Ovary (tissue), 9 donors: Measurements from ENCODE around the gene ARL6IP4. TPM values are rescaled to one million over a fixed set of nuclear protein-coding genes. Genes with fewer than 3 reads are reported as not detected.

Experiments used
- DNase-seq, 5 donors: peaks; one replicate each; pipeline ENCODE4 v3.0.0-alpha.2; 2019 to 2020
- H3K27ac ChIP-seq, 2 donors: fragments of 200-600 bp; one replicate each; pipeline versions ENCODE4 v1.5.1 to v1.8.0; 2019 to 2022
- H3K27me3 ChIP-seq: fragments of 200-600 bp; one replicate; pipeline ENCODE4 v1.8.0; 2022
- H3K36me3 ChIP-seq: fragments of 200-600 bp; sonication (generic); one replicate; pipeline ENCODE4 v1.5.1; 2019
- H3K4me1 ChIP-seq: one replicate; pipeline ENCODE4 v1.8.1; 2013; ENCODE audit warnings: mild to moderate bottlenecking, moderate library complexity; ENCODE audit not compliant: insufficient read depth
- H3K4me3 ChIP-seq: fragments of 200-600 bp; sonication (generic); one replicate; pipeline ENCODE4 v1.5.1; 2017
- H3K9me3 ChIP-seq, 2 donors: fragments of 200-600 bp in 1 of 2; sonication (generic) in 1 of 2; one replicate each; pipeline versions ENCODE4 v1.5.1 to v1.8.1; 2013 to 2019; ENCODE audit warnings: mild to moderate bottlenecking in 1 of 2, moderate library complexity in 1 of 2
- EP300 ChIP-seq: sonication (generic); formaldehyde crosslinking; IDR thresholded peaks from one replicate; pipeline ENCODE4 v1.6.1; 2017; ENCODE audit warnings: antibody characterized with exemption
- POLR2A ChIP-seq: fragments of 450-650 bp; IDR thresholded peaks from one replicate; pipeline ENCODE4 v1.6.1; 2017; ENCODE audit warnings: antibody characterized with exemption, mild to moderate bottlenecking, moderate library complexity
- WGBS, 3 donors: extraction: QIAGEN DNeasy Blood & Tissue Kit in 1 of 3; methylation state at CpG; one replicate each; pipeline versions ENCODE4 v1.1.5 to v1.1.7; 2013 to 2017; 5-methylcytosine and 5-hydroxymethylcytosine counted together
- intact Hi-C, 4 donors: fragments of 100-400 bp; cut with DNase I; formaldehyde crosslinking; loops; one replicate each; pipeline versions ENCODE4 v1.11.0 to v1.15.1; 2022 to 2023
- polyA plus RNA-seq, 2 donors: library from polyadenylated mRNA; stranded (reverse); fragments of 200-250 nt in 1 of 2; fragments of 350-450 nt in 1 of 2; fragmentation: Illumina TruSeq in 1 of 2; extraction: RNeasy Lipid Tissue Mini Kit (QIAGEN cat#74804) in 1 of 2; gene quantifications; one replicate each; pipeline ENCODE4 v1.2.3, GENCODE V29; 2013 to 2014
- total RNA-seq, 7 donors: library from RNA; depleted of rRNA in 2 of 7; stranded (reverse); fragments of >200 nt in 2 of 7; fragmentation: NEBNext Ultra II Directional in 3 of 7; extraction: Animal tissue kit (Norgen Biotek cat#: 25700) in 3 of 7; gene quantifications; one replicate each; pipeline versions ENCODE4 v1.1.0 to v1.2.4, GENCODE V29; 2016 to 2023
- TF ChIP-seq, protein P1 (sequence below), 3 donors: fragments of 450-650 bp in 2 of 3; fragments of 200-600 bp in 1 of 3; IDR thresholded peaks; one replicate each; pipeline versions ENCODE4 v1.5.1 to v1.8.0; 2016 to 2022; ENCODE audit warnings: antibody characterized with exemption in 3 of 3, mild to moderate bottlenecking in 1 of 3
- donor health status: DM: no; HTN: no; CAD: no; lungs with moderate emphysema.
- donor health status: DM: no; HTN: no; CAD: no.
- donor health status: Bipolar disorder and iron deficiency.
- donor health status: DM: yes; HTN: yes; CAD: no.
- donor health status: DM: no; HTN: no; CAD: no.
- donor health status: DM: yes; HTN: yes; CAD: no.

Gene ARL6IP4
- total and polyA plus RNA-seq, 9 donors = 65.4 to 313 (median 192) TPM

- Histone ChIP-seq H3K36me3 (no peaks in the 10 kb centered on the region), H3K9me3 (no peaks in the 10 kb centered on the region), H3K27me3 (no peaks in the 10 kb centered on the region), H3K27ac (no peak overlapping the region), H3K4me3 (no peak overlapping the region), H3K4me1 (peaks cover 15% of the 10 kb centered on the region)
- intact Hi-C loops = no loop called here
- no peak for DNase-seq
- WGBS, 3 donors = 87 to 91% (median 90%) methylated on average over 21 of the region's 21 CpGs
- TF ChIP-seq EP300 = no peak
- TF ChIP-seq POLR2A = no peak
- TF ChIP-seq, protein P1, sequence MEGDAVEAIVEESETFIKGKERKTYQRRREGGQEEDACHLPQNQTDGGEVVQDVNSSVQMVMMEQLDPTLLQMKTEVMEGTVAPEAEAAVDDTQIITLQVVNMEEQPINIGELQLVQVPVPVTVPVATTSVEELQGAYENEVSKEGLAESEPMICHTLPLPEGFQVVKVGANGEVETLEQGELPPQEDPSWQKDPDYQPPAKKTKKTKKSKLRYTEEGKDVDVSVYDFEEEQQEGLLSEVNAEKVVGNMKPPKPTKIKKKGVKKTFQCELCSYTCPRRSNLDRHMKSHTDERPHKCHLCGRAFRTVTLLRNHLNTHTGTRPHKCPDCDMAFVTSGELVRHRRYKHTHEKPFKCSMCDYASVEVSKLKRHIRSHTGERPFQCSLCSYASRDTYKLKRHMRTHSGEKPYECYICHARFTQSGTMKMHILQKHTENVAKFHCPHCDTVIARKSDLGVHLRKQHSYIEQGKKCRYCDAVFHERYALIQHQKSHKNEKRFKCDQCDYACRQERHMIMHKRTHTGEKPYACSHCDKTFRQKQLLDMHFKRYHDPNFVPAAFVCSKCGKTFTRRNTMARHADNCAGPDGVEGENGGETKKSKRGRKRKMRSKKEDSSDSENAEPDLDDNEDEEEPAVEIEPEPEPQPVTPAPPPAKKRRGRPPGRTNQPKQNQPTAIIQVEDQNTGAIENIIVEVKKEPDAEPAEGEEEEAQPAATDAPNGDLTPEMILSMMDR (IDR thresholded peaks at IDR 0.05) = no peak
Measured at GRCh38 chr12:122988612-122989212, 8.2 kb downstream of the ARL6IP4 start.

DNA sequence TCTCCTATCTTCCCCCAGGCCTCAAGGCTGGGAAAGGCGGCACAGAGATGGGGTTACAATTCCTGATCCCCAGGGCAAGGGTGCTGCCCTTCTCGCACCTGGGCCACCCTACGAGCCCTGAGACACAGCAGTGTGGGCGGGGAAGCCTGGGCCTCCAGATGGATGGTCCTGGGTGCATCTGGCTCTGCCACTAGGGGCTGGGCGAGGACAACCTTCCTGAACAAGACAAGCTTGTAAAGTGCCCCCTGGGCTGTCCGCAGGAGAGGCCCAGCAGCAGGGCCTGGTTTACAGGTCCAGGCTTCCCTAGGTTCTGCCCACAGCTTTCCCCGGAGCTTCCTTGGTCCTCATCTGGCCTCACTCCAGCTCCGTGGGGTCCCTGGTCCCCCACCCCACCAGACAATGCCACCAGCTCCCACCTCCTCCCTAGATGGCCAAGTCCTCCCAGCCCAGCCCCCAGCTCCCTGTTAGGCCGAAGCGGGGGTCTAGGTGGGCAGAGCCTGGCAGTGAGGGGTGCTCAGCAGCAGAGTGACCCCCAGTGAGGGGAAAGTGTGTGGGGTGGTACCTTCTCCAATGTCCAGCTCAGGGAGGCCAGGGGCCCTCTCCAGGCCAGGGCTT is 8.9 kb downstream of the ARL6IP4 start:
- 86 to 91% (median 87%) methylated on average over 10 of the region's 10 CpGs for WGBS, 3 donors
- no peak for DNase-seq

GRCh38 chr12:122989874-122990419 is 9.5 kb downstream of the ARL6IP4 start:
- Histone ChIP-seq H3K36me3 (no peaks in the 10 kb centered on the region), H3K9me3 (no peaks in the 10 kb centered on the region), H3K4me3 (no peak overlapping the region), H3K4me1 (peaks cover 7% of the 10 kb centered on the region), H3K27ac (no peak overlapping the region), H3K27me3 (no peaks in the 10 kb centered on the region)
- 87 to 88% (median 87%) methylated on average over 21 to 22 of the region's 22 CpGs for WGBS, 3 donors
- no peak for DNase-seq
- intact Hi-C loops = no loop called here
- TF ChIP-seq, protein P1 (IDR thresholded peaks at IDR 0.05) = no peak
- TF ChIP-seq POLR2A (no peak), EP300 (no peak)

More for the DNA sequence above, 8.9 kb downstream of the ARL6IP4 start:
- intact Hi-C loops = no loop called here
- Histone ChIP-seq H3K4me1 (peaks cover 11% of the 10 kb centered on the region), H3K27ac (no peak overlapping the region), H3K27me3 (no peaks in the 10 kb centered on the region), H3K36me3 (no peaks in the 10 kb centered on the region), H3K9me3 (no peaks in the 10 kb centered on the region), H3K4me3 (no peak overlapping the region)
- TF ChIP-seq, protein P1 (IDR thresholded peaks at IDR 0.05) = no peak
- no peak for TF ChIP-seq POLR2A
- TF ChIP-seq EP300 = no peak

DNA sequence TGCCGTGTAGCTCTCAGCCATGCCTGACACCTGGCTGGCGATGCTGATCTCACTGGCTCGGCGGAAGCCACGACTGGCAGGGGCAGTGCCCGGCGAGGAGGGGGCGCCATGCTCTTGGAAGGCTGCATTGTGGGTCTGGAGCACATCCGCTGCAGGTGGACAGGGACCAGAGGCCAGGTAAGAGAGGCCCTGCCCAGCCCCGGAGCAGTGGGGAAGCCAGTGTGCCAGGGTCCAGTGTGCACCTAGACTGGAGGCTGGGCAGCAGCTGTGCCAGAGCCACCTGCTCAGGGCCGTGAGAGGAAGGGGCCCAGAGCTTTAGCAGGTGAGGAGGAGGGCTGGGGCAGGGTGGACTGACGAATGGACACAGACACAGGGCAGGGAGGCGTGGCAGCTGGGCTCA is 10.1 kb downstream of the ARL6IP4 start:
- TF ChIP-seq, protein P1 (IDR thresholded peaks at IDR 0.05) = no peak
- WGBS, 3 donors = 87 to 93% (median 87%) methylated on average over 11 to 13 of the region's 13 CpGs
- intact Hi-C loops = no loop called here
- DNase-seq = no peak
- Histone ChIP-seq H3K4me1 (peaks cover 2% of the 10 kb centered on the region), H3K4me3 (no peak overlapping the region), H3K36me3 (no peaks in the 10 kb centered on the region), H3K9me3 (no peaks in the 10 kb centered on the region), H3K27ac (no peak overlapping the region), H3K27me3 (no peaks in the 10 kb centered on the region)
